ENCODE data around the gene CST7.

CST7 gene

DNA sequence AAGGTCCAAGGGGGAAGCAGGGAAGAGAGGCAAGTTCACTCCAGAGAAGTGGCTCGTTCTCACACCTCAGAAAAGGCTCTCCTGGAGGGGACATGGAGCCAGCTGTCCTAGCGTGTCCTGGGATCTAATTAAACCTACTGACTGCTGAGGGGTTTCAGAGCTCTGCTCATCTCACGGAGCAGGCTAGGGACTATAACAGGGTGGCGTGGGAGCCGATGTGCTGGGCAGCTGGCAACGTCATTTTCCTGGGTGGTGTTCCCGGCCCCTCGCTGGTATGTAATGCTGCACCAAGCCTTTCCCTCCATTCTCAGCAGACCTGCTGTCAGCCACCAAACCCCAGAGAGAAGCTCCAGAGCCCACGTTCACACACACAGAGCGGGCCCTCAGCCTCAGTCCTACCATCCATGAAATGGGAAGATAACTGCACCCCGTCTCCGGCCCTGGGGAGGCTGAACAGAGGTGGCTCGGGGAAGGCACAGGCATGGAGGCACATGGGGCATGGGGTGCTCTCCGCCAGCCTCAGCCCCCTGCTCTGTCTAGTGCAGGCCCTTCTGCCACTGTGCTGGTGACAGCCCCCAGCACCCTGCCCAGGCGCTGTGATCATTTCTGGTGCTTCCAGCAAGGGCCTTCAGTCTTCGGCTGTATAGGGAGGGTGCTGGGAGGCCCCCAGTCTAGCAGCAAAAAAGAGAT is 1.9 kb downstream of the CST7 start:
- no peak for DNase-seq (ENCODE audit: low read depth in 1 of 2, low spot score in 1 of 2)

DNA sequence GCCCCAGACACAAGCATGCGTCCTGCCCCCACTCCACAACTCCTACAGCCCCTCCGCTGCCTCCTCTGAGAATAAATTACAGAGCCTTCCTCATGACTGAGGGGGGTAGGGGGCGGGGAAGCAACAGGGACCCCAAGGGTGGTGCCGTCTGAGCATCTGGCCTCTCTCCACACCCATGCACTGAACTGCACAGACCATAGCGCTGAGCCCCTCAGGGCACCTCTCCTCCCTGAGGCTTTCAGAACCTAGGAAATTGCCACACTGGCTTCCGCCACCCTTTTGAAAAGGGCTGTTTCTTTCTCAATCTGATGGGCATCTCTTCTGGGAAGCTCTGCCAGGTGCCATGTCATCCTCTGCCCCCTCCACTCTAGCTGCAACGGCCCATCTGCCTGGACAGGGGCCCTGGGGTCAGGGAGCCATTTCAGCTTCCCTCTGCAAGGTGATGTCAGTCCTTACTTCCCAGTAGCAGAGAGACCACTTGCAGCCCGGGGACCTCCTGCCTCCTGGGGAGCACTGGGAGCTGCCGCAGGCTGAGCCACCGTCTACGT is 2.5 kb downstream of the CST7 start:
- no peak for DNase-seq (ENCODE audit: low read depth in 1 of 2, low spot score in 1 of 2)

DNA sequence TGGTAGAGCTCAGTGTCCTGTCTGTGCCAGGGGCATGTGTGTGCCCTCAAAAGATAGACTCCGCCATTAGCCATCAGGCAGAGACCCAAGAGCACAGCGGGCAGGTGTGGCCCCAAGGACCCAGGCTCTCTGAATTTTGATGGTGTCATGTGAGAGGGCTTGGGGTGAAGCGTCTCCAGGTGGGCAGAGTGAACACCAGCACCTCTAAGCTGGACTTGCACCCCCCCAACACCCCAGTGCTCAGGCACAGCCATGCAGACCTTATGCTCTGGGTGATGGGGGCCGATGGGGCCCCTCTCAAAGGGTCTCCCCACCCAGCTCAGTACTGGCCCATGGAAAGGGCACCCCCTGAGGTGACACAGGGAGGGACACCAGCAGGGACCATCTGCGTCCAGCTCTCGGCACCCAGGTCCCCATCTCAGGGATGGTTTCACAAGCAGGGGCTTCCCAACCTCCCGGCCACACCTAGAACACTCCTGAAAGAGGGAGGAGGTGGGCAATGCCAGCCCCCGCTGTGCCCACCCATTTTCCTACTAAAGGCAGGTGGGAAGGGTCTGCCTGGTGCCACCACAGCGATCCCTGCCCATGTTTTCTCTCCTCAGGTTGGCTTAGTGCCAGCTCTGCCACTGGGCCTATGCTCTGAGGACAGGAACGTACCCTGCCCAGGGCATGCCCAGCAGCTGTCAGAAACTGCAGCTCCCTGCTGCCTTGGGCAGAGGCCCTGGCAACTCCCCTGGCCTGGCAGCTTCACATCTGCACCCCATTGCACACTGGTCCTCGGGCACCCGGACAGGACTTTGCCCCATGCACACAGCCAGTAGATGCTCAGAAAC is 3.5 kb downstream of the CST7 start:
- no peak for DNase-seq (ENCODE audit: low read depth in 1 of 2, low spot score in 1 of 2)

DNA sequence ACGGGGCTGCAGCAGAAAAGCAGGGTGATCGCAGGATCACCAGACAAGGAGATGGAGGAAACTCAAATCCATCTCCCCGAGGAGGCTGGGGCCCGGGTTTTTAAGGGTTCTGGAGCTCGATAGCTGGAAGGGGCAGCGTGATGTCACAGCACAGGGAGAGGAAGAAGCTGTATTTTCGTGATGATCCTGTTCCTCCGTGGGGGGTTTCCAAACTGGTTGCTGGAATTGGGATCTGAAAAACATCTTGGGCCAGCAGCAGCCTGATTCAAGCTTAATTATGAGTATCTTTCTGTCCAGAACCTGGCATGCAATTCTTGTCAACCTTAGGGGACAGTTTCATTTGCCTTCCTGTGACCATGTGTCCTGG is 4.1 kb downstream of the CST7 start:
- no peak for DNase-seq (ENCODE audit: low read depth in 1 of 2, low spot score in 1 of 2)

DNA sequence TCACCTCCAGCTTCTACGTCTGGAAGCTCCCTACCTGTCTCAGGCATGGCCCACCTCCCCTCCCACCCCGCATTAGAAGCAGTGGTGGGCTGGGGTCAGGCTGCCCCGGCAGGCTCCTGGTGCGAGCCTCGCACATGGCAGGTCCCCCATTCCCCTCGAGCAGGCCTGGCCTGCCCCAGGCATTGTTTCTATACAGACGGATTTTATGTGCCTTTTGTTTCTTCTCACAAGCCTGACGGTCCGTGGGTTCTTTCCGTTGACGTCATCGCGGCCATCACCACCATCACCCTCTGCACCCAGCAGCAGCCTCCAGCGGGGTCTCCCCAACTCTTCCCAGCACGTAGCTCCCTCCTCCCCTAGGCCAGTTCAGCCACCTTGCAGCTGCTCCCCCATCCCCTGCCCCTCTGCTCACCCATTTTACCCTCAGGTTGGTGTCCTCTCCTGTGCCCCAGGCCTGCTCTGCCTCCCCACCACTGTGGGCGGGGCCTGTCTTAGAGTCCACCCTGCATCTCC is 4.6 kb downstream of the CST7 start:
- no peak for DNase-seq (ENCODE audit: low read depth in 1 of 2, low spot score in 1 of 2)

DNA sequence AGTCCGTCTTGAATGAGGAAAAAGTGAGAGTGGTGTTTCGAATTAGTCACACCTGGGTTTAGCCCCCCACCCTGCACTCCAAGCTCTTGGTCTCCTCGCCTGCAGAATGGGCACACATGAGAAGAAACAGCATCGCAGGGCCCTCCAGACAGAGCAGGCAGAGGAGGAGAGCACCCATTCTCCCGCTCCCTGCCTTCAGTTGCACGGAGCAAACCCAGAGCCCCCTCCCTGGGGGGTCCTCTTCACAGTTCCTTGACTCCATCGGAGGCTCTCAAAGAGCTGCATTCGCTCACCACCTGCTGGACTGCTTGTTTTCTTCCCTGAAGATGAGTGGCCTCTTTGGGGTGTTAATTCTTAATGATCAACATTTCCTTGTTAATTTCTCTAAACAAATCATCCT is 5.1 kb downstream of the CST7 start:
- no peak for DNase-seq (ENCODE audit: low read depth in 1 of 2, low spot score in 1 of 2)

DNA sequence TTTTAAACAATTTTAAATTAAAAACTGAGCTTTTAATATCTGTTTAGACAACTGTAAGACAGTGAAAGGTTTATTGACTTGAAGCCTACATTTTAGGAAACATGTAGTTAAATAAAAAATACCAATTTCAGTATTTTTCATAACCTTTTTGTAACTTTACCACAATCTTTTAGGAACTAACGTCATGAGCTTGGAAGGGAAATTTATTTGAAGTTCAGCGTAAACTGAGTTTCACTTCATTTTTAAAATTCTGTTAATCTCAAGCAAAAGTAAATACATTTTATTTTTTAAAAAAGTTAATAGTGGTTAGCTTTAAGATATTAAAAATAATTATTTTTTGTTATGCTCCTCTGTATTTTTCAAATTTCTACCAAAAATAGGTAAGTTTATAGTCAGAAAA is 5.5 kb downstream of the CST7 start:
- no peak for DNase-seq (ENCODE audit: low read depth in 1 of 2, low spot score in 1 of 2)

DNA sequence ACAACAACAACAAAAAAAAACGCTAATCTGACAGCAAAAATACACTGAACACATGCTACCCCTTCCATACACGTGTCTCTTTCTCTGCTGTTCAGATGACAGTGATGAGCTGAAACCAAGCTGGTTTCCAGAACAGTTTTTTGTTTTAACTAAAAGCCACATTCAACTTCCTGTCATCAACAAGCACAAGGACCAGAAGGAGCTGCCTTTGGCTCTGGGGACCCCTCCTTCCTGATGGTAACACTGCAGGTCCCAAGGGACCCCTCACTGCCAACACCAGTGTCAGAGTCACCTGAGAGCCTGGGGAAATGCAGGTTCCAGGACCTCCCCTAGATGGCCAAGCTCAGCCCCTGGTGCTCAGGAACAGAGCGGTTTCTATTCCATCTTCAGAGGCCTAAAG is 6.0 kb downstream of the CST7 start:
- no peak for DNase-seq (ENCODE audit: low read depth in 1 of 2, low spot score in 1 of 2)

DNA sequence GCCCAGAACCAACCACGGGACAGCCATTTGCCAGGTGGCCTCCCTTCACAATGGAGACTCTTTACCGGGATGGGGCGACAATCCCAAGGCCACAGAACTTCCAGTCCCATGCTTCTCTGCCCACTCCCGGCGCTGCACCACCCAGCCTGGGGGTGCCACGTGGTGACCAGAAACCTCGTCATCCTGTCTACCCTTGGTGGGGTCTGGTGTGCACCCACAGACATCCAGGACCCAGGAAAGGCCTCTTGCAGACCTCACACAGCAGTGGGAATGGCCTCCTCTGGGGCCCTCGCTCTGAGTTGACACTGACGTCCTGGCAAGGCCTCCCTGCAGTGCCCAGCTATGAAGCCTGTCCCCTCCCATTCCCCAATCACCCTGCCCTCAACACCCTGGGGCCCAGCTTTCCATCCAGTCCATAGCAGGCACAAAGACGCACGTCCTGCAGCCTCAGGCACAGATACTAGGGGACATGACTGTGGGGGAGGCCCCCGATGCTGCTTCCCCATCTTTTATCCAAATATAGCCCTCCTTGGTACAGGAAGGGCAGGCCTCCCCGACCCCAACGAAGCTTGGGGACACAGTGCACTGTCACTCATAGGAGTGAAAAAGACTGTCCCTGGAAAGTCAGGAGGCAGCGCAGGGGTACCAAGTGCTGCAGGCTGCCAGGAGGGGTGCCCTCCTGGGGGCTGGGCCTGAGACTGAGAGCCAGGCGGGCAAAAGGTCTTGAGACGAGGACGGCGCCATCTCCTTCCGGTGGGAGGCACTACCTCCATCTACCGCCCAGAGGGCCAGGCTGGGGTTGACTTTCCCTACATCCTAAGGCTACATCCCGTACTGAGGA is 7.2 kb downstream of the CST7 start:
- DNase-seq (ENCODE audit: low read depth in 1 of 2, low spot score in 1 of 2) = no peak

DNA sequence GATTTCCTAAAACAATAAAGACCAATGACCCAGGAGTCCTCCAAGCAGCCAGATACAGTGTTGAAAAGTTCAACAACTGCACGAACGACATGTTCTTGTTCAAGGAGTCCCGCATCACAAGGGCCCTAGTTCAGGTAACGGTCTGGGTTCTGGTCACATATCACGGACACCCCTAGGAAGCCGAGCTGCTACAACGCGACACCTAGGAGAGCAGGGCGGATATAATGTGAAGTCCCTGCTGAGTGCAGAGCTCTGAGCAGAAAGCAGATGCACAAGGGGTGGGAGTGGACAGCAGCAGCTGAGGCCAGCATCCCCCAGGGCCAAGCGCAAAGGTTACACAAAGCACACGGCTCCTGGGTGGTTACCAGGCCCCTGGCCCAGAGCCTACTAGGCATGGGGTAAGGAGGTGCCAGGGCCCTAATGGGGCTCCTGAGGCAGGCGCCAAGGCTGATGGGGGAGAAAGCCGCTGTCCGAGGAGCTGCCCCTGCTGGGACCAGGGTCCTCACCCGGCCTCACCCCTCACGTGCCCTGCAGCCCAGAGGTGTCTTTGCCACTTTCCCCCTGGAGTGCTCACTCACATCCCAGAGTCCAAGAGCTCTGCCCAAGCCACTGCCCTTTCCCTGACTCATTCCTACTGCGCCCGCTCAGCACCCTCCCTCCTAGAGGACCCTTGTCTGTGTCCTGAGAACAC is 8.4 kb downstream of the CST7 start:
- no peak for DNase-seq (ENCODE audit: low read depth in 1 of 2, low spot score in 1 of 2)

DNA sequence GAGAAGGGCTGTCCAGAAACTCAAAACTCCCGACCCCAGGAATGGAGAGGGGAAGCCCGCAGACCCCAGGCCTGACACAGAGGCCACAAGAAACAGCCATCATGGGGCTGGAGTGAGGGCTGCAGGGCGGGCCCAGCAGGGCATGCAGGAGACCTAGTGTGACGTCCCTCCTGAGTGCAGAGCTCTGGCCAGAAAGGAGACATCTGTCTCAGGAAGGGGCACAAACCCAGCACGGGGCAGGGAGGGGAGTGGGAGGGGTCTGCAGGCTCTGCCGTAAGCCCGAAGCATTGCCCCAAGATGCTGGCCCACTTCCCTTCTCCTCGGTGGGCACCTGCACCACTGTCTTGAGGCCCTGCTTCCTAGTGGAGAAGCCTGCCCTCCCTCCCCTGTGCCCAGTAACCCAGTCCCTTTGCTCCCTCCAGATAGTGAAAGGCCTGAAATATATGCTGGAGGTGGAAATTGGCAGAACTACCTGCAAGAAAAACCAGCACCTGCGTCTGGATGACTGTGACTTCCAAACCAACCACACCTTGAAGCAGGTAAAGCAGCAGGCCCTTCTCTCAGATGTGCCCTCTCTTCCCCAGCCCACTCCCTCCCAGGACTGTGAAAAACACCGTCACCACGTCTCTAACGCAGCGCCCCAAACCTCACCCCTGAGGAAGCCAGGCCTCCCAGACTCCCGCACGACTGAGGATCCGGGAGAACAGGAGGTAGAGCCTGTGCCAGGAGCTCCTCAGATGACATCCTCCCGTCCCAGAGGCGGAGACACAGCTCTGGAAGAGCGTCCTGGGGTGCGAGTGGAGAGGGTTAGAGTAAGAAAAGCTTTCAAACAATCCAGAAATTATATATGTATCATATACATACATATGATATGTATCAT is 9.7 kb downstream of the CST7 start:
- no peak for DNase-seq (ENCODE audit: low read depth in 1 of 2, low spot score in 1 of 2)

DNA sequence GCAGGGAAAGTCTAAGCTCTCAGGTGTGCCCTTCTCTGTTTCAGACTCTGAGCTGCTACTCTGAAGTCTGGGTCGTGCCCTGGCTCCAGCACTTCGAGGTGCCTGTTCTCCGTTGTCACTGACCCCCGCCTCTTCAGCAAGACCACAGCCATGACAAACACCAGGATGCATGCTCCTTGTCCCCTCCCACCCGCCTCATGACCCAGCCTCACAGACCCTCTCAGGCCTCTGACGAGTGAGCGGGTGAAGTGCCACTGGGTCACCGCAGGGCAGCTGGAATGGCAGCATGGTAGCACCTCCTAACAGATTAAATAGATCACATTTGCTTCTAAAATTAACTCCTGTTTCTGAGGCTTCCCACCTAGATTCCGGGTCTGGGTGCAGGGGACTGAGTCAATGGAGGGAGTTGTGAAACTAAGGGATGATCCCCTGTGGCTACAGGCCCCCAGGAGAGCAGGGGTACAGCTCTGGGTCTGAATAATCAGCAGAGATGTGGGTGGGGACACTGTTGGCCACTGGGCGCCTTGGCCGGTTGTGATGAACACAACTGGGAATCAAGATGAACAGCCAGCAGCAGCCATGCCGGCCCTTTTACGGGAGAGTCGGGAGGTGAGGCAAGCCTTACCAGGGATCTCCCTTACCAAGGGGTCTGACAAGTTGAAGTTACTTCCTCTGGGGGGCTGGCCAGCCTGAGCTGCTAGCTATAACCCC is 10.7 kb downstream of the CST7 start:
- DNase-seq (ENCODE audit: low read depth in 1 of 2, low spot score in 1 of 2) = no peak

DNA sequence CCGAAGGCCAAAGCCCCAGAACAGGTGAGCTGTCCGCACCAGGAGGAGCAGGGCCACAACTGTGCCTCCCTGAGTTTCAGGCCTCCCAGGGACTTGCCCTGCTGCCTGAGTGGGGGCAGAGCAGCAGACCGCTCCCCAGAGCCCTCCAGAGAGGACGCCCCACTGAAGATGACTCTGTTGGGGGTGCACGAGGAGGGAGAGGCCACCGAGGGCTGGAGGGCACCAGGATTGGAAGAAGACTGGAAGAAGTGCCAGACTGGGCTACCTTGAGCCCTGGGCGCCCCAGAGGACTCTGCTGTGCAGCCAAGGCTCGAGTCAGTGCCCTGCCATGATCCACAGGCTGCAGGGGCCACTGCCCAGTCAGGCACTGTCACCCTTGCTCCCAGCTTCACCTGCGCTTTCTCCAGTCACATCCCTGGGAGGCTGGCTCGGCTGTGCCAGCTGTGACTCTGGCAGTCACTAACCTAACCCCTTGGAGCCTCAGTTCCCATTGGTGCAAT is 11.3 kb downstream of the CST7 start:
- no peak for DNase-seq (ENCODE audit: low read depth in 1 of 2, low spot score in 1 of 2)

DNA sequence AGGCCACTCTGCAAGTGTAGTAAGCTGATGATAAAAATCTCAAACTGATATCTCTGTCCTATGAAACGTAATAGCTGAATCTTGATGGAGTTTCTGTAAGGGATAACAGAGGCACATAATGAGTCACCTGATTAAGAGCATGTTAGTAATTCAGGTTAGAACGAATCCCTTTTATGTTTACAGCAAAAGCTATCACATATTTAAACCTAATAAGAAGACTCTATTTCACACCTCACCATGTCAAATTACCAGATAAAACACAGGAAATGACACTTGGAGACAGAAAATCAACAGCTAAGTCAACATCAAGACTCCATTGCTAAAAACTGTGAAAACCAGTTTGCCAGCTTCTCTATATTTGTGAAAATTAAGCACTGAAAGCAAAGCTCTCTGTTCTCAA is 11.8 kb downstream of the CST7 start:
- DNase-seq (ENCODE audit: low read depth in 1 of 2, low spot score in 1 of 2) = no peak

DNA sequence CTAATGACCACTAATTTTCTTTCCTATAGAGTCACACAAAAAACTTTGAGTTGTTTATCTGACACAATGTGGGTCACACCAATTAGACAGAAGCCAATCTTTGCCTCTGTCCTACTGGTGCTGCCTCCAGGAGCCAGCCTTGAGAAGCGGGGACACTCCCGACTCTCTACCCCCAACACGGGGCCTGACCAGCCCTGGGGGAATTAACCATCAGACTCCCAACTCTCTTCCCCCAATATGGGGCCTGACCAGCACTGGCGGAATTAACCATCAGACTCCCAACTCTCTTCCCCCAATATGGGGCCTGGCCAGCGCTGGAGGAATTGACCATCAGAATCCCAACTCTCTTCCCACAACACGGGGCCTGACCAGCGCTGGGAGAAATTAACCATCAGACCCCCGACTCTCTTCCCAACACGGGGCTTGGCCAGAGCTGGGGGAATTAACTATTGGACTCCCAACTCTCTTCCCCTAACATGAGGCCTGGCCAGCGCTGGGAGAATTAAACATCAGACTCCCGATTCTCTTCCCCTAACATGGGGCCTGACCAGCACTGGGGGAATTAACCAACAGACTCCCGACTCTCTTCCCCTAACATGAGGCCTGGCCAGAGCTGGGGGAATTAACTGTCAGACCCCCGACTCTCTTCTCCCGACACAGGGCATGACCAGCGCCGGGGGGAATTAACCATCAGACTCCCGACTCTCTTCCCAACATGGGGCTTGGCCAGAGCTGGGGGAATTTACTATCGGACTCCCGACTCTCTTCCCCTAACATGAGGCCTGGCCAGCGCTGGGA is 12.5 kb downstream of the CST7 start:
- no peak for DNase-seq (ENCODE audit: low read depth in 1 of 2, low spot score in 1 of 2)

DNA sequence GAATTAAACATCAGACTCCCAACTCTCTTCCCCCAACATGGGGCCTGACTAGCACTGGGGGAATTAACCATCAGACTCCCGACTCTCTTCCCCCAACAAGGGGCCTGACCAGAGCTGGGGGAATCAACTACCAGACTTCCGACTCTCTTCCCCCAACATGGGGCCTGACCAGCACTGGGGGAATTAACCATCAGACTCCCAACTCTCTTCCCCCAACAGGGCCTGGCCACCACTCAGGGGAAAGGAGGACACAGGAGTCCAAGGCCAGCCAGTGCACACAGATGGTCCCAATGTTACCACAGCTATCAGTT is 13.1 kb downstream of the CST7 start:
- DNase-seq (ENCODE audit: low read depth in 1 of 2, low spot score in 1 of 2) = no peak

DNA sequence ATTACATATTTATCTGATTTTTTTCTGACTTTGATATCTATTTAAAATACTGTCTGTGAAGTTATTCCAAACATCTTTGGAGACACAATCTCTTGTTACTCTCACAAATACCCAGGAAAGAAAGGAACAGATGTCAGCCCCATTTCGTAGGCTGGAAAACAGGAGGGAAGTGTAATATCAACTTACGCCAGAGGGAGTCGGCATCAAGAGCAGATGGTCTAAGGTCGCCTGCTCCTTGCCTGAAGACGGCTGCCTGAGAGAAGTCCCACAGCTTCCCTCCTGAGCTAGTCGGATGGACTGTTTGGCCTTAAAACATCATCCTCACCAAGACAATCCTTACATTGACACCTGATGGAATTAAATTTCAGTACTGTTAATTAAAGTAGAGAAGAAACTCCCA is 13.4 kb downstream of the CST7 start:
- no peak for DNase-seq (ENCODE audit: low read depth in 1 of 2, low spot score in 1 of 2)

DNA sequence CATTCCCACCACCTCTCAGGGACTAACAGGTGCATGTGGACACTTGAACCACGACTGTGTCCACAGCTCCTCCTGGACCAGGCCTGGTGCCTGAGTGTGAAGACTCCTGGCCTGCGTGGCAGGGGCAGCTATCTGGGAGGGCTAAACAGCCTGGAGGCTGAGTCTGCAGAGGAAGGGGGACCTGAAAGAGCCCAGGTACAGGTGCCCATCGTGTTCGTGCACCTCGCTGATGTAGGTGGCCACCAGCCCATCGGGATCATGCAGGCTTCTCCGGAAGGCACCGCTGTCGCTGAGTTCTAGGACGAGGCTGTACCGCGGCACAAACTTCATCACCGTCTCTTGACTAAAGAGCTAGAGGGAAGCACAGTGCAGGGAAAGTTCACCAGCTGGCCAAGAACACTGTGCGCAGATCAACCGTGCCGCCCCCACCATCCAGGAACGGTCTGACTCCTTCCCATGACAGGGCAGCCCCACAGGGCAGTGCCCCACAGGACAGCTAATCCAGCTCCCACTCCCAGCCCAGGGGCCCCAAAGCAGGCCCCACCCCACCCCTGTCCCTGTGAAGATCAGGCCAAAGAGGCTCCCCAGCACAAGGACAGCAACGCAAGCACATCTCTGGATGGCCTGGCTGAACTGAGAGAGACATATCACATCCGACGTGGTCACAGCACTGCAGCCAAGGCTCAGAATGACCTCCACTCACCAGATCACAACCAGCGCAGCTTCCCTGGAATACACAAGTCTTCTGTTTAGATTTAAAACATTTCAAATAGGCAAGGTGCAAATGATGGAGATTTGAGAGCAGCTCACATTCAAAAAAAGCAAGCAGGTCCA is 14.8 kb downstream of the CST7 start:
- DNase-seq (ENCODE audit: low read depth in 1 of 2, low spot score in 1 of 2) = no peak

Measured in activated T-helper 1 cell treated with anti-CD3 and anti-CD28 coated beads, Interleukin-2, amount 50 U/mL, for 16 hours (primary cell).